ENCODE measurements around the gene KPNB1. TPM values are rescaled to one million over a fixed set of nuclear protein-coding genes. Genes with fewer than 3 reads are reported as not detected.

KPNB1 gene
- total RNA-seq, 4 donors from 2014 or later: 134 to 207 (median 170) TPM

DNA sequence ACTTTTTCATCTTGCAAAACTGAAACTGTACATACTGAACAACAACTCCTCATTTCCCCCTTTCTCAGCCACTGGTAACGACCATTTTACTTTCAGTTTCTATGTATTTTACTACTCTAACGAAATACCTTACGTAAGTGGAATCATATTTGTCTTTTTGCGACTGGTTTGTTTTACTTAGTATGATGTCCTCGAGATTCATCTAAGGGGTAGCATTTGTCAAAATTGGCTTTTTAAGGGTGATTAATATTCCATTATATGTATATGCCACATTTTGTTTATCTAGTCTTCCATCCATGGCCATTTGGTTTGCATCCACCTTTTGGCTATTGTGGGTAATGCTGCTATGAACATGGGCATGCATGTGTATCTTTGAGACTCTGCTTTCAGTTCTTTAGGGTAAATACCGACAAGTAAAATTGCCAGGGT is 10.4 kb downstream of the KPNB1 start:
- Histone ChIP-seq H3K4me1 (no peaks in the 10 kb centered on the region), H3K36me3 (peaks cover 69 to 80% of the 10 kb centered on the region in 2 donors), H3K9me3 (no peaks in the 10 kb centered on the region), H3K27ac (no peak overlapping the region), H3K27me3 (no peaks in the 10 kb centered on the region), H3K4me3 (replicated peaks in 1 of 3) (no peak overlapping the region)
- WGBS, 2 donors: 70 to 72% methylated on average over 6 of the region's 6 CpGs
- no peak for DNase-seq
- no peak for TF ChIP-seq POLR2A (IDR thresholded peaks at IDR 0.05)
- TF ChIP-seq, protein P1, sequence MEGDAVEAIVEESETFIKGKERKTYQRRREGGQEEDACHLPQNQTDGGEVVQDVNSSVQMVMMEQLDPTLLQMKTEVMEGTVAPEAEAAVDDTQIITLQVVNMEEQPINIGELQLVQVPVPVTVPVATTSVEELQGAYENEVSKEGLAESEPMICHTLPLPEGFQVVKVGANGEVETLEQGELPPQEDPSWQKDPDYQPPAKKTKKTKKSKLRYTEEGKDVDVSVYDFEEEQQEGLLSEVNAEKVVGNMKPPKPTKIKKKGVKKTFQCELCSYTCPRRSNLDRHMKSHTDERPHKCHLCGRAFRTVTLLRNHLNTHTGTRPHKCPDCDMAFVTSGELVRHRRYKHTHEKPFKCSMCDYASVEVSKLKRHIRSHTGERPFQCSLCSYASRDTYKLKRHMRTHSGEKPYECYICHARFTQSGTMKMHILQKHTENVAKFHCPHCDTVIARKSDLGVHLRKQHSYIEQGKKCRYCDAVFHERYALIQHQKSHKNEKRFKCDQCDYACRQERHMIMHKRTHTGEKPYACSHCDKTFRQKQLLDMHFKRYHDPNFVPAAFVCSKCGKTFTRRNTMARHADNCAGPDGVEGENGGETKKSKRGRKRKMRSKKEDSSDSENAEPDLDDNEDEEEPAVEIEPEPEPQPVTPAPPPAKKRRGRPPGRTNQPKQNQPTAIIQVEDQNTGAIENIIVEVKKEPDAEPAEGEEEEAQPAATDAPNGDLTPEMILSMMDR (IDR thresholded peaks at IDR 0.05): no peak
- intact Hi-C loops (cut with DNase I): loop anchor here (10.0 kb wide), 1 partner anchor 145 kb away; no protein-coding TSS in a partner anchor

DNA sequence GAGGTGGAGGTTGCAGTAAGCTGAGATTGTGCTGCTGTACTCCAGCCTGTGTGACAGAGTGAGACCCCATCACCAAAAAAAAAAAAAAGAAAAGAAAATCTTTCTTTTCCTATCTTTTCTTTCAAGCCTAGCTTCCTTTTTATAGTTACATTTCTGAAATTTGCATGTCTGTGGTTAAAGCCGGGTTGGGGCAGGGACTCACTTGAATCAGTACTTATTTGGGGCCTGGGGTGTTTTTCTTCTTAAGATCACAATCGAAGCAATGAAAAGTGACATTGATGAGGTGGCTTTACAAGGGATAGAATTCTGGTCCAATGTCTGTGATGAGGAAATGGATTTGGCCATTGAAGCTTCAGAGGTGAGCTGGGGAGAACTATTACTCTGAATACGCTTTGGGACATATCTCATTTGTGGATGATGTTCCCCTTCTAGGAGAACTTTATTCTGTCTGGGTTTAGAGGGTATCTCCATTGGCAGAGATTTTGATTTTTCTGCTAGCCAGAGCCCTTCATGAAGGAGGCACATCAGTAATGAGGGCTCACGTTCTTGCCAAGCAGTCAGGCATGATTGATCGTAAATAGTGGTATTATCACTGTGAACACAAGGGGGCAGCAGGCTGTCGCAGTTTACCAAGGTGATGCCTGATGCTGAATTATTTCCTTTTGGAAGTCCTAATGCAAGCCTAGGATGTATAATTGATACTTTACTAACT is 14.3 kb downstream of the KPNB1 start:
- Histone ChIP-seq H3K27ac (no peak overlapping the region), H3K9me3 (no peaks in the 10 kb centered on the region), H3K4me1 (no peaks in the 10 kb centered on the region), H3K4me3 (replicated peaks in 1 of 3) (no peak overlapping the region), H3K36me3 (peaks cover 70 to 82% of the 10 kb centered on the region in 2 donors), H3K27me3 (no peaks in the 10 kb centered on the region)
- TF ChIP-seq, protein P1 (IDR thresholded peaks at IDR 0.05): peak; percentile 43 to 78 (median 73)
- TF ChIP-seq POLR2A (IDR thresholded peaks at IDR 0.05): no peak
- intact Hi-C loops (cut with DNase I): loop anchor here (10.0 kb wide), 1 partner anchor 141 kb away; no protein-coding TSS in a partner anchor
- peak; percentile 64 to 71 for DNase-seq
- 45 to 48% methylated on average over 6 of the region's 6 CpGs for WGBS, 2 donors

DNA sequence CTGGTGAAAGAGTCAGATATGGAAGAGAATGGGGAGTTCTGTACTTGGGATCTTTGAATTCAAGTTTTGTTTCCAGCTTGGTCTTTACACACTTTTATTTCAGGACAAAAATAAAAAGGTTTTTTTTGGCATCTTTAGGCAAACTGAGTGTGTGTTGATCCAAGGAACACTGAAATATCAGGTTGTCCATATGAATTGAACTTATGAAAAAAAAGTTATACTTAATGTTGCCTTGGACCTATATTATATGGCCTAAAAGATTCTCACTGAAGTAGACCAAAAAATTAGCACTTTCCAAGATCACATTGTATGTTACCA is 14.9 kb downstream of the KPNB1 start:
- TF ChIP-seq, protein P1 (IDR thresholded peaks at IDR 0.05): no peak
- TF ChIP-seq POLR2A (IDR thresholded peaks at IDR 0.05): no peak
- DNase-seq: no peak
- no peak overlapping the region for H3K4me3 ChIP-seq (replicated peaks in 1 of 3)
- no peaks in the 10 kb centered on the region for H3K9me3 ChIP-seq
- H3K27me3 ChIP-seq: no peaks in the 10 kb centered on the region
- no peaks in the 10 kb centered on the region for H3K4me1 ChIP-seq
- H3K36me3 ChIP-seq: peaks cover 70 to 82% of the 10 kb centered on the region in 2 donors
- intact Hi-C loops (cut with DNase I): loop anchor here (10.0 kb wide), 1 partner anchor 140 kb away; no protein-coding TSS in a partner anchor
- H3K27ac ChIP-seq: no peak overlapping the region

DNA sequence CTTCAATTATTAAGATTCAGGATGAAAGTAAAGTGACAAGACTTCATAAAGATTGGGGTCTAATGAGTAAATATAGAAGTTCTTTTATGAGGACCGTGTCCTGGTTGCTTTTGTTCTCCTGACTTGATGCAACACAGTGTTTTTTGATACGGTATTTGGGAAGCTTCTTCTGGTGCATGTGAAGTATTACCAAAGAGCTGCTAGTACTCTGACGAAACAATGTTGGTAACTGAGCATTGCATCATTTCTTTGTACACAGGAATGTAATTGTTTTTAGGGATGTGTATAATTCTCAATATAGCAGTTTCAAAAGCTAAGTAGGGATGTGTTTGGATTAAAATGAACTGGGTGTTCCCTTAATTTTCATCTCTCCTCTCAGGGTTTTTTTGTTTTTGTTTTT is 15.9 kb downstream of the KPNB1 start:
- TF ChIP-seq, protein P1 (IDR thresholded peaks at IDR 0.05): no peak
- TF ChIP-seq POLR2A (IDR thresholded peaks at IDR 0.05): no peak
- no peak for DNase-seq
- WGBS, 2 donors: 87 to 88% methylated on average over 3 of the region's 3 CpGs
- Histone ChIP-seq H3K4me1 (no peaks in the 10 kb centered on the region), H3K27ac (no peak overlapping the region), H3K9me3 (no peaks in the 10 kb centered on the region), H3K27me3 (no peaks in the 10 kb centered on the region), H3K4me3 (replicated peaks in 1 of 3) (no peak overlapping the region), H3K36me3 (peaks cover 78 to 88% of the 10 kb centered on the region in 2 donors)
- intact Hi-C loops (cut with DNase I): loop anchor here (10.0 kb wide), 1 partner anchor 139 kb away; no protein-coding TSS in a partner anchor

DNA sequence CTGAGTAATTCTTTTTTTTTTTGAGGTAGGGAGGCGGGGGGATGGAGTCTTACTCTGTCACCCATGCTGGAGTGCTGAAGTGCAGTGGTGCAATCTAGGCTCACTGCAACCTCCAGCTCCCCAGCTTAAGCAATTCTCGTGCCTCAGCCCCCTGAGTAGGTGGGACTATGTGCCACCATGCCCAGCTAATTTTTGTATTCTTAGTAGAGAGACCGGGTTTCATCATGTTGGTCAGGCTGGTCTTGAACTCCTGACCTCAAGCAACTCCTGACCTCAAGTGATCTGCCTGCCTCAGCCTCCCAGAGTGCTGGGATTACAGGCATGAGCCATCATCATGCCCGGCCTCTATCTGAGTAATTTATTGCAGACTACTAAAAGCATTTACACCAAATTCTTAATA is 19.4 kb downstream of the KPNB1 start:
- no peak overlapping the region for H3K4me3 ChIP-seq (replicated peaks in 1 of 3)
- no peaks in the 10 kb centered on the region for H3K27me3 ChIP-seq
- intact Hi-C loops (cut with DNase I): loop anchor here (10.0 kb wide), 1 partner anchor 136 kb away; no protein-coding TSS in a partner anchor
- no peak for DNase-seq
- 93 to 98% methylated on average over 4 of the region's 4 CpGs for WGBS, 2 donors
- no peak for TF ChIP-seq POLR2A (IDR thresholded peaks at IDR 0.05)
- TF ChIP-seq, protein P1 (IDR thresholded peaks at IDR 0.05): no peak
- H3K27ac ChIP-seq: no peak overlapping the region
- H3K4me1 ChIP-seq: no peaks in the 10 kb centered on the region
- H3K36me3 ChIP-seq: peaks cover 83 to 92% of the 10 kb centered on the region in 2 donors
- H3K9me3 ChIP-seq: no peaks in the 10 kb centered on the region

Data from thyroid gland (tissue), 4 donors.